GM18870 (cell line): ENCODE data around the gene GLG1.
"Not testable (repeated sequence)": the region's sequence is repeated elsewhere in the genome, so short reads cannot be mapped to it uniquely, and the experiment has no call there.

Experiments used
- ATAC-seq: cut with Tn5 transposase; IDR thresholded peaks from one replicate; pipeline ENCODE4 v1.9.1; 2021; ENCODE audit warnings: moderate library complexity; ENCODE audit not compliant: unreplicated experiment

Gene GLG1

DNA sequence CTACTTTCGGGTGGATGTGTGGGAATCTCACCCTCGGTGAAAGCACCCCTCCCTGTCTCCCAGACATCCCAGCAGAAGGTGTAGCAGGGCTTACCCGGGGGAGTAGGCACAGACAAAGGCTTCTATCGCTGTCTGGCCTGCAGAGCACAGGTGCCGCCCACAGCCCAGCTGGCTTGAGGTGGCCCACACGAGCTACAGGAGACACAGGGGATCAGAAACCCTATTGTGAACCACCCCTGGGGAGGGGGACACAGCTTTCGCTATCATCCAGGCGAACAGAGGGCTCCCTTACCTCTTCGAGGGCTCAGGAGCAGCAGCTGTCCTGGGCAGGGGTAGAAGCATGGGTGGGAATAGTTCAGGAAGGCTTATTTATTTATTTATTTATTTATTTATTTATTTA lies 193.4 kb downstream of the GLG1 start:
- not testable (repeated sequence) for ATAC-seq

DNA sequence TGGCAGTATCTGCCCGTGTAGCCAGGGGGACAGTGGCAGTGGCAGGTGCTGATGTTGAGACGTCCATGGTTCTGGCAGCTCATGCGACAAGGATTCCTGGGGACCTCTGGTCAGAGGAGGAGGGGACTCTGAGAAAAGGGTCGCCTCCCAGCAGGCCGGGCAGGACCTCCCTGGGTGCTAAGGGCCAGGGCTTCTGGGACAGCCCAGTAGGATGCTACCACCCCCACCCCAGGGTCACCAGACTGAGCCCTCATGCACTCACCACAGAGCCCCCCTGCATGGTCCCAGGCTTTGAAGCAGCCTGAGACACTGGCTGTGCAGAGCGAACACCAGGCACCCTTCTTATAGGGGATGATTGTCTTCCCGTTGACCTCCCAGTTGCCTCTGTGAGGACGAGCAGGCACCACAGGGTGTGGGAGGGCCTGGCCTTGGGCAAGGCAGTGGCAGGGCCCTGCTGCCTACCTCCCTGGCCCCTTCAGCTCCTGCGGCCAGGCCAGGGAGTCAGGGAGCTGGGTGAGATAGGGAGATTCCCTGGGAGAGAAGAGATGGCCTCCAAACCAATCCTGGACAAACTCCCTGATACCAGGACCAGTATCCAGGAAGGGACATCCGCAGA lies 194.0 kb downstream of the GLG1 start:
- ATAC-seq: not testable (repeated sequence)

DNA sequence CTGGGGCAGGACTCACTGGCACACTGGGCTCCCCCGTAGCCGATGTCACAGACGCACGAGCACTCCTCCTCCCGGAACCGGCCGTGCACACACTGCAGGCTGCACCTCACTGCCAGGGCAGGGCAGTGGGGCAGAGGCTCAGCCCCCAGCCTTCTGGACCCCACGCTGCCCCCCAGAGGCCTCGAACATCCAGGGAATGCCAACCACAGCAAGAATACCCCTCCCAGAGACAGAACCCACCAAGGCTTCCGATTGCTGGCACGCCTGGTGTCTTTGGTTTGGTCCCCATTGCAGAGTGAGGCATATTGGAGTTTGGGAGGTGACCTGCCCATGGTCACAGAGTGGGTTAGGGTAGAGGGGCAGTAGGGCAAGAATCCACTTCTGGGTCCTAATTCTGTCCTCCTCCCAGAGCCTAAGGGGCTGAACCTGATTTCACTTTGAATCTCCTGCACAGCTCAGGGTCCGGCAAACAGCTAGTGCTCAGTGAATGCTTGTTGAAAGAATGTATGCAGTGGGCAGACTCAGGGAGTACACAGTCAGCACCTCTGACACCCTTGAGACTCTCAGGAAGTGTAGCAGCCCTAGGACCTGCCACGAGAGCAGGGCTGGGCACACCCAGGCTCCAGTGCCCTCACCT lies 194.7 kb downstream of the GLG1 start:
- not testable (repeated sequence) for ATAC-seq

DNA sequence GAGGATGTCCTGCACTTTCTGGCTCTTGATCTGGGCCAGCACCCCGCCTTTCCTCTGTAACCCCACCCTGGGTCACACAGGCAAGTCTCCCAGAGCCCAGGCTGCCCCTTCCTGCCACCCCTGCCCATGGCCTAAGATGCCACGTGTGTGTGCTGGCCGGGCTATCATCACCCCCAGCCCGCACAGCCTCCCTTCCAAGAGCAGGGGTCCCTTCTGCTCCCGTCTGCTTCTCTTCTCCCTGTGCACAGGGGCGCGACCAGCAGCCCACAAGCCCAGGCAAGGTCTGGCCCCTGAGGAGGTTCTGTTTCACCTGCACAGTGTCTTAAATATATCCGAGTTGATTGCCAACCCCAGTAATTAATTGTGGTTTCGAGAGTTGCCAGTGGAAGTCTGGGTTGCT lies 195.9 kb downstream of the GLG1 start:
- not testable (repeated sequence) for ATAC-seq

DNA sequence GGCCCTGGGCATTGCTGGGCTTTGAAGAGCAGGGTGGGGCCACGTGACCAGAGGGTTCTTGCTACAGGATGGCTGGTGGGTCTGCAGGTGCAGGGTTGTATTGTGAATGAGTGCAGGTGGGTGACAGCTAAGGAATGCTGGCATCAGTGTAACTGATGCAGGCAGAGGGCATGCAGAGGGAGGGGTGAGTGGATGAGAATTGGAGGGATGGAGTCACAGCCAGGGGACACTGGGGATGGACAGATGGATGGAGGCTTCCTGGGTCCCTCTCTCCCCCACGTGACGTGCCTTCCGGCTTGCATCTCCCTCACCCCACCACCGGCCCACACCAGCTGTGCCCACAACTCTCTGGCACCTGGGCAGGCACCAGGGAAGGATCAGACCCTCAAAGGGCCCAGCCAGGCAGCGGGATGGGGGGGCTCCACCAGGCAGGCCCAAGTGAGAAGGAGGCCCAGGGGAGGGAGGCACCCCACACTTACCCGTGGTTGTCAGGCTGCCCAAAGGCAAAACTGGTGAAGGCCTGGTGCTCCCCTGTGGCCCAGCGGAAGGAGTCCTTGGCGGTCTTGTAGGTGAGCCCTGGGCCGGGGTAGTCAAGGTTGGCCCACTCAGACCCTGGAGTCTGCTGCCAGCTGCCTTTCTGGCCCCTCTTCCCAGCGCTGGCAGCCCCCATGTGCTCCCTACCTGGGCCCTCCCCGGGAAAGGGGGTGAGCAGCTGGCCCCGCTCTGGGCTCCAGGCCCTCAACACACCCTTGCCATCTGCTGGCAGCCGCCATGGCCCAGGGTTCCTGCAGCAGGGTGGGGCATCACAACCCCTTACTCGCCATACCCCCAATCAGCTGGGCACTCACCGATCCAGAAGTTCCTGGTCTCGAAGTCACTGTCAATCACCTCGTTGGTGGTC lies 196.6 kb downstream of the GLG1 start:
- not testable (repeated sequence) for ATAC-seq

DNA sequence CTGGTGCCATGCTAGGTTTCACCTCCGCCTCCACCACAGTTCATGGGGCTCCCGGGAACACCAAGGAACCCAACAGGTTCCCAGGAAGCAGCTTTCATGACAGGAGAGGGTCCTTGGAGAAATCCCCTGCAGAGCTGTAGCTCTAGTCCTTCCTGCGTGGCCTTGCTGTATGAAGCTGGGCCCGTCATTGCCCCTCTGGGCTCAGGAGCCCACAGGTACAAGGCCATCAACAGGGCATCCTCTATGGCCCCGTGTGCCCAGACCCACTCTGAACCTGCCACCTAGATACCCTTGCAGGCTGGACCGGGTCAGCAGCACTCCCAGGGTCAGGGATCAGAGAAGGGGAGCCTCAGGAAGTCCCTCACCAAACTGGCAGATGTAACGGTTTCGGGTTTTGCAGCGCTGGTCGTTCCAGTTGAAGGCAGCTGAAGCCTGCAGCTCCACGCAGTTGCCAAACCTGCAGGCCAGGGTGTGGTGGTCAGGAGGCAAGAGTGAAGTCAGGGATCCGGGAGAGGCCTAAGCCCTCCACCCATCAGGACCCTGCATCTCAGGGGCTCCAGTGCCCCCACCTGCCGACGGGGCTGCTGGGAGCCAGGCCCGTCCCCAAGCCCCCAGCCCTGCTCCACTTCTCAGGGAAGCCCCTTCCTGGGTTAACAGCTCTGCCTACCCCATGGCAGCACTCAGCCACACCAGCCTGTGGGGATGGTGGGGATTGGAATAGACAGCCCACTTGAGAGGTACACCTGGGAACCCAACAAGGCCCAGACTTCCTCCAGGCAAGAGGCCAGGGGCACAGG lies 197.5 kb downstream of the GLG1 start:
- ATAC-seq: not testable (repeated sequence)

DNA sequence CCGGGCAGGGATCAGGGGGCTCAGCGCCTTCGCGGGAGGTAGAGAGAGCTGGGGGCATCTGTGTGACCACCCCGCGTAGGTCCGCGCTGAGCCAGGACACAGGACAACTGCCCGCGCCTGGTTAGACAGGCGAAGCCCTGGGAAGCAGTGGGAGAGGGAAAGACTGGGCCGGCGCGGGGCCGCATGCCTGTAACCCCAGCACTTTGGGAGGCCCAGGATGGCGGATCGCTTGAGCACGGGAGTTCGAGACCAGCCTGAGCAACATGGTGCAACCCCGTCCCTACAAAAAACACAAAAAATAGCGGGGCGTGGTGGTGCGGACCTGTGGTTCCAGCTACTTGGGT lies 199.6 kb downstream of the GLG1 start:
- not testable (repeated sequence) for ATAC-seq

DNA sequence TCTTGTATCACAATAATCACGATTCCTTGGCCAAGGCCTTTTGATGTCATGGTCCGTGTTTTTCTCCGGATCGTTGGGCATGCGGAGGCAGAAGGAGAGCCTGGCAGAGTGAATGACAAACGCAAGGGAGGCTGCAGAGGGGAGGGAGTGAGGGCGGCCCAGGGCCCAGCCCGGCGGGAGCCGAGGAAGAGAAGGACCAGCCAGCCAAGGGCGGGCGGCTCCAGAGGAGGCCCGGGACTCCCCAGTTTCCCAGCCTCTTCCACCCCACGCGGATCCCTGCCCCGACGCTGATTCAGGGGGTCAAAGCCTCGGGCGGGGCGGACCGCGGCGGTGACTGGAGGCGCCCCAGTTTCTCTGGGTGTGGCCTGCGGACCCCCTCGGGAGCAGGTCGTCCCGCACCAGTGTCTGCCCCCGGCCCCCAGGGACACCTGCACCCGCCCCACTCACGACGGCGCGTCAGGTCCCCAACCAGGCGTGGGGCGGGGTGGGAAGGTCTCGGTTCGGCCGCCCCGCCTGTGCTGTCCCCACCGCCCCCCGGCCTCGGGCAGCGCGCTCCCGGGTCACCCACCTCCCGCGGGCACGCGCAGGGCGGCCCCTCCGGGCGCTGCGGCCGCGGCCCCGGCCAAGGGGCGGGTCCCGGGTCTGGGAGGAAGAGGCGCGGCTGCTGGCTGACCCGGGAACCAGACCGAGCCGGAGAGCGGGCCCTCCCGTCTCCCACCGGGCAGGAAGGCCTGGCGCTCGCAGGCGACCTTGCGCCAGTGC lies 200.1 kb downstream of the GLG1 start:
- not testable (repeated sequence) for ATAC-seq

DNA sequence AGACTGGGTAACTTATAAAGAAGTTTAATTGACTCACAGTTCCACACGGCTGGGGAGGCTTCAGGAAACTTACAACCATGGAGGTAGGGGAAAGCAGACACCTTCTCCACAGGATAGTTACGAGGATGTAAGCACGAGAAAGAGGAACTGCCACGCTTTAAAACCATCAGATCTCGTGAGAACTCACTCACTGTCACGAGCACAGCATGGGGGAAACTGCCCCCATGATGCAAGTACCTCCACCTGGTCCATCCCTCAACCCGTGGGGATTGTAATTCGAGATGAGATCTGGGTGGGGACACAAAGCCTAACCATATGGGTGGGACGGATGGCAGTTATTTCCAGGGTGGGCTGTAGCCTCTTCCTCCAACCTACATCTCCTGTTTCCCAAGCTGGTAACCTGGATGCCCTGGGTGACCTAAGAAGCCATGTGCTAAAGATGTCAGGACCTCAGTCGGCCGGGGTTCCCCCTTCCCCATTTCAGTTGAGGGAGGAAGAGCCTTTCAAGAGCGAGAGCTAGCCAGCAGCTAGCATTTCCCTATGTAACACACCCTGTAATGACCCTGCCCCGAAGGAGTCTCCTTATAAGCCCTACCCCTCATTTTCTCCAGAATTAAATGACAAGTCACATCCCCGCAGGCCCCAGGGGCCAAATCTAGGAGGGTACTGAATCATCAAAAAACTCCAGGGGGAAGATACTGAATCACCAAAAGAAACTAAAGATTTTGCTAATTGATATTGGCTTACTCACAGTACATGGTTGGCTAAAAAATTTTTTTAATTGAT lies 202.6 kb downstream of the GLG1 start:
- ATAC-seq: not testable (repeated sequence)

DNA sequence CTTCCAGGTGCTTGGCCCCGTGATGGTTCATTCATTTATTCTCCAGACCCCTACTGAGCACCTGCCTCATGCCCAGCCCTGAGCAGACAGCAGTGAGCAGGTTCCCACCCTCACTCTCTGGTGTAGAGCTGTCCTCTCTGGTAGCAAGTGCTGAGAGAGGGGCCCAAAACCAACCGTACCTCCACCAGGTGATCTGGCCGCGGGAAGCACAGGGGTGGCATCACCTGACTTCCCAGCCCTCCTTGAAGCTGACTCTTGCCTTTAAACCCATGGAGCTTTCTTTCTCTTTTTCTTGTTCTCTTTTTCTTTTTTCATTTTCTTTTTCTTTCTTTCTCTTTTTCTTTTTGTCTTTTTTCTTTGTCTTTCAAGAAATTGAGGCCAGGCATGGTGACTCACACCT lies 206.7 kb downstream of the GLG1 start:
- not testable (repeated sequence) for ATAC-seq

DNA sequence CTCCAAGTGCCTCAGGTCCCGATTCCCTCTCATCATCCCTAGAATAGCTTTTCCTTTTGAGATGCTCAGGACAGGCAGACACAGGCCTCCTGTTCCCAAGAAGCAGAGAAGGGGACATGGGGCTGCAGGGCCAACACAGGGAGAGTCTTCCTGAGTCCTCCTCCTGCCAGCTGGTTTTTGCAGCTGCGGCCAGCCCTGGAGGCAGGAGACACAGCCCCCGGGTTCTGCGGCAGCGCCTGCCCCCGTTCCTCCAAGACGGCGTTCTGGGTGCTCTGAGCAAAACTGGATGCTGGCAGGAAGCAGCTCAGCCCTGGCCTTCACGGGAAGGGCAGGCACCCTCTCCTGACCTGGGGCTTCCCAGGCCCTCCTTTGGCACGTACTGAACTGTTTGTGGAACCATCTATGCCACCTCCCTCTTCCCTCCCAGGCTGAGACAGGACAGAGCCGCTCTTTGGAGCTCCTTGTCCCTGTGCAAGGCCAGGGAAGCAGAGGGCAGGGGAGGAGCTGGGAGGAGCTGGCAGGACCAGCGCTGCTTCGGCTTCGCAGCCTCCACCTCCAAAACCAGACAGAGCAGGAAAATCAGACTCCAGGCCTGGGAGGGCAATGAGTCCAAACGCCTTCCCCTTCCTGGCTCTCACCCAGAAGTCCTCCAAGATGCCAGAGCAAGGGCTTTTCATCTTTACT lies 208.6 kb downstream of the GLG1 start:
- not testable (repeated sequence) for ATAC-seq
